Amygdala (tissue), 56 donors: ENCODE data around the gene GLOD5.

Experiments
- DNase-seq, 56 donors: peaks; one replicate each; lab custom pipeline; 2025; lab: John Stamatoyannopoulos, UW

Gene GLOD5

DNA sequence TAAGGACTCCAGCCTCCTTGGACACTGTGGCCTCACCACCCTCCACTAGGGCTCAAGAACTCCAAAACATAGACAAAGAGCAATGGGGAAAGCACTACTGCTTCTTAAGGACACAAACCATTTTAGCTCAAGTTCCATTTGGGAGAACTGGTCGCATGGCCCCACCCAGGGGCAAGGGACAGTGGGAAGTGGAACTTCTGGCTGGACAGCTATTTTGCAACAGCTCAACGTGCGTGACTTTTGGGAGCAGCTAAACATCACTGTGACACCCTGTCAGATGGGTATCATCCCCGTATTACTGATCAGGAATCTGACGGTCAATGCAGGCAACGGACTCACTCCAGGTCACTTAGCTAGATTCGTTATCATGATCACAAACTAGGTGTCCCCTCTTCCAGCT is 9.0 kb upstream of the GLOD5 start:
- DNase-seq = no peak

DNA sequence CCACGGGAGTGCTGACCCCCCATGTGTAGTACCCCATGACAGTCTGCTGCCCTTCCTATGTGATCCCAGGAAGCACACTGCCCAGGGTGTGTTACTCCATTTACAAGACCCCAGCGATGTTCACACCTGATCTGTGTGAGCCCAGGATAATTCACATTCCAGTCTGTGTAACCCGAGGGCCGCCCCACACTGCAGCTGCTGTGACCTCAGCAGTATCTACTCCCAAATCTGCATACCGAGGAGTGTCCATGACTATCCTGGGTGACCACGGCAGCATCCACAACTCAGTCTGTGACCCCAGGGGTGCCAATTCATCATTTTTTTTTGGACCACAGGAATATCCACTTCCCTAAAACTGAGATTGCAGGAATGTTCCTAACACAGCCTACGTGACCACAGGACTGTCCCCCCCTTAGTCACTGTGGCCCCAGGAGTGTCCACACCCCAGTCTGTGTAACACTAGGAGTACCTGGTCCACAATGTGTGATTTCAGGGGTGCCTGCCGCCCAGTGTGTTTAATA is 7.8 kb upstream of the GLOD5 start:
- no peak for DNase-seq

DNA sequence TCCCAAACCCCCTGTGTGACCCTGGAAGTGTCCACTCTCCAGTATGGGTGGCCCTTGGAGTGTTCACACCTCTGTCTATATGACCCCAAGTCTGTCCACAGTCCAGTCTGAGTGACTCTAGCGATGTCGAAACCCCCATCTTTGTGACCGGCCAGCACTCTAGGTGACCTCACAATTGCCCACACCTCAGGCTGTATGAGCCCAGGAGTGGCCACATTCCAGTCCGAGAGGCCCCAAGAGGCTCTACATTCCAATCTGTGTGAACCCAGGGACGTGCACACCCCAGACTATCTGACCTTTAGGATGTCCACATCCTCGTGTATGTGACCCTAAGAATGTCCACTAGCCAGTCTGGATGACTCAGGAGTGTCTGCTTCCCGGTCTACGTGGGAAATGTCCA is 7.3 kb upstream of the GLOD5 start:
- no peak for DNase-seq

DNA sequence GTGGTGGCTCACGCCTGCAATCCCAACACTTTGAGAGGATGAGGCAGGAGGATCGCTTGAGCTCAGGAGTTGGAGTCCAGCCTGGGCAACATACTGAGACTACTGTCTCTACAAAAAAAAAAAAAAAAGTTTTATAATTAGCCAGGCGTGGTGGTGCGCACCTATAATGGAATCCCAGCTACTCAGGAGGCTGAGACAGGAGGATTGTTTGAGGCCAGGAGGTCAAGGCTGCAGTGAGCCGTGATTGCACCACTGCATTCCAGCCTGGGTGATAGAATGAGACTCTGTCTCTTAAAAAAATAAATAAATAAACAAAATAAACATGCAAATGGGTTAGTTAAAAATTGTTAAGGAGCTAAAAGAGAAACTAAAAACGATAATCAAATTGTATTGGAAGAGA is 7.7 kb downstream of the GLOD5 start:
- DNase-seq = no peak

DNA sequence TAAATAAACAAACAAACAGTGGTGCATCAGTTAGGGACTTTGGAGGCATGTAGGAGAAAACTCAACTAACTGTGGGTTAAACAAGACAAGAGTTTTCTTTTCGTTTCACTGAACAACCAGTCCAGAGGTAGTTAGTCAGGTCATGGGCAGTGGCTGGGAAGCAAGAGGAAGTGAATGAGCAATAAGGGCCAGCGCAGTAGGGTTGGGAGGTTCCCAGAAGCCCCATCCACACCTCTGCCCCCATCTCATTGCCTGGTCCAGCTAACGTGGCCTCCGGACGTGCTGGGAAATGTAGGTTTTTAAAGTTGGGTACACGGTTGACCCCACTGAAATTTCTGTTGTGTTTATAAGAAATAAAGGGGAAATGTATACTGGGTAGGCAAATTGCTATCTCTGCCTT is 8.7 kb downstream of the GLOD5 start:
- no peak for DNase-seq

DNA sequence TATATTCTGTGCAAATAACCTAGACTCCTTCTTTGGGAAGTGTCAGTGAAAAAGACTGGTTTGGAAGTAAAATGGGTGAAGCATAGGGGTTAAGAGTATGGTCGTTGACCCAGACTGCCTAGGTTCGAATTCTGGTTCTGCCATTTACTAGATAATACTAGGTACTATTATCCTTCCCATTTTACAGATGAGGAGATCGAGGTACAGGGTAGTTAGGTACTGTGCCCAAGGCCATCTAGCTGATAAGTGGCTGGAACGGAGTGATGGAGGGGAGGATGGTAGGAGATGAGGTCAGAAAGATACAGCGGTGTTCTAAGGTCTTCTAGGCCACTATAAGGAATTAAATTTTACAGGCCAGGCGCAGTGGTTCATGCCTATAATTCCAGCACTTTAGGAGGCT is 11.1 kb downstream of the GLOD5 start:
- DNase-seq = no peak

DNA sequence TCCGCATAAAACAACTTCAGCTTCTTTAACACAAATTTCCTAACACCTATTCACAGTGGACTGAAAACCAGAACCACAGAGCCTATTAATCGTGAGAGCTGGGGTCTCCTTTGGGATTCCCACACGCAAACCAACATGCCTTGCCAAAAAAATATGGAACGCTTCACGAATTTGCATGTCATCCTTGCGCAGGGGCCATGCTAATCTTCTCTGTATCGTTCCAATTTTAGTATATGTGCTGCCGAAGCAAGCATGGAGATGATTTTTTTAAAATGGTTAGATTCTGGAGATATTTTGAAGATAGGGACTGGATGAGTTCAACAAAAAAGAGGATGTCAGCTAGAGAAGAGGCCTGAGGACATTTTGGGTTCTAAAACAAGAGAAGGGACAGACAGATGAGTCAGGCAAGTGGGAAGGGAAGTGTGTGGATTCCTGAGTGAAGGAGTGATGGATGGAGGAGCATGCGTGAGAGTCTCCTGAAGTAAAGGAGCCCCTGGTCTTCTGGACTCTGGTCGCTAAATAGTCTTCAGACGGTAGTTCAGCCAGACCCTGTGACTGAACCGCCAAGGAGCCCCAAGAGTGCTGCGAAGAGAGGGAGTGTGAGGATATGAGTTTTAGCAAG is 15.4 kb downstream of the GLOD5 start:
- DNase-seq = no peak

DNA sequence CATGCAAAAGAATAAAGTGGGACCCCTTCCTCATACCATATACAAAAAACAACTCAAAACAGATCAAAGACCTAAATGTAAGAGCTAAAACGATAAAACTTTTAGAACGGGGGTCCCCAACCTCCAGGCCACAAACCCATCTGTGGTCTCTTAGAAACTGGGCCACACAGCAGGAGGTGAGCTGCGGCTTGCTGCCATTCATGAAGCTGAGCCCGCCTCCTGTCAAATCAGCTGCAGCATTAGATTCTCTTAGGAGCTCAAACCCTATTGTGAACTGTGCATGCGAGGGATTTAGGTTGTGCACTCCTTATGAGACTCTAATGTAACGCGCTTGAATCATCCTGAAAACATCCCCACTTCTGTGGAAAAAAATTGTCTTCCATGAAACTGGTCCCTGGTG is 17.9 kb downstream of the GLOD5 start:
- no peak for DNase-seq

DNA sequence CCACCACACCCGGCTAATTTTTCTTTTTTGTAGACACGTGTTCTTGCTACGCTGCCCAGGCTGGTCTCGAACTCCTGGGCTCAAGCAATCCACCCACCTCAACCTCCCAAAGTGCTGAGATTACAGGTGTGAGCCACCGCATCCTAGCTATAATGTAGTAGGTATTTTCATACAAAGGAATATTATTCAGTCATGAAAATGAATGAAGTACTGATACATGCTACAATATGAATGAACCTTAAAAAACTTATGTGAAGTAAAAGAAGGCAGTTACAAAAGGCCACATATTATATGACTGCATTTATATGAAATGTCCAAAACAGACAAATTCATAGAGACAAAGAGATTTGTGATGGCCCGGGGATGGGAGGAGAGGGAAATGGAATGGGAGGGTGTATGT is 20.2 kb downstream of the GLOD5 start:
- DNase-seq = no peak

DNA sequence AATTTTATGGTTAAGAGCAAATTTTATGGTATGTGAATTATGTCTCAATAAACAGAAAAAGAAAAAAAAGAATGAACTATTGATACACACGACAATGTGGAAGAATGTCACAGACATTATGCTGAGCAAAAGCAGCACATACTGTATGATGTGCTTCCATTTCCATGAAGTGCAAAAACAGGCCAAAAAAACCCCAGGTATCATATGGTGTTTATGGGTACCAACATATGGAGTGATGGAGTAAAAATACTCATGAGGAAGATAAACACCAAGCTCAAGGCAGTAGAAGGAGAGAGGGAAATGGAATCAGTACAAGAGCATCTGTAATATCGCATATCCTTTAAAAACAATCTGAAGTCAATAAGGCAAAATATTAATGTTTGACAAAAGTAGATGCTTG is 20.7 kb downstream of the GLOD5 start:
- DNase-seq = no peak

DNA sequence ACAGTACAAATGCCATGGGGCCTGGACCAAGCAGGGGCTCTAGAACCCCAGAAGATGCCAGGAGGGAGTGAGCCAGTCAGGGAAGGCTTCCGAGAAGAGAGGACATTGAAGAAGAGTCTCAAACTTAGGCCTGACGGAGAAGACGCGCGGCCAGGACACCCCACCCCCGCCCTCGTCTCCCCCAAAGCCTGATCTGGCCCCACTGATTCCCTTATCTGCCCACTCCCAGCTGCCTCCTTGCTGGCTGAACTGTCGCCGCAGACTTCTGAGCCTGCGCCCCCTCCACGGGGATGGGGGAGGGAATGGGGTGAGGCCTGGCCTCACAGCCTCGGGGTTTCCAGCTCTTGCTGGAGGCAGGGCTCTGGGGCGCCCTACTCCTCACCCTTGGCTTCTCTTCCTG is 21.2 kb downstream of the GLOD5 start:
- no peak for DNase-seq

DNA sequence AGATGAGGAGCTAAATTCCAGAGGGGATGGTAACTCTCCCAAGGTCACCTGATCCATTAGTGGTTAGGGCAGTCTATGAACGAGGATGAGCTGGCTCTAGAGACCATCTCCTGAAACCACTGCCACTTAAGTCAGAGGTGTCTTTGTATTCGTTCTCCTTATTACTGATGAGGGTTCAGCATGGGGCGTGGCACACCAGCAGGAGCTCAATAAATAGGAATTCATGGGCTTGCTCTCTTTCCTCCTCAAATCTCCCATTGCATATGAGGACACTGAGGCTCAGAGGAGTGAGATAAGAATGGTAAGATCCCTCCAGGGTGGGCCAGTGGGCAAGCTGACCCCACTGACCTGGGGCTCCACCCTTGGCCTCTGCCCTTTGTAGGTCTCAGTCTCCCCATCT is 23.2 kb downstream of the GLOD5 start:
- DNase-seq = no peak

DNA sequence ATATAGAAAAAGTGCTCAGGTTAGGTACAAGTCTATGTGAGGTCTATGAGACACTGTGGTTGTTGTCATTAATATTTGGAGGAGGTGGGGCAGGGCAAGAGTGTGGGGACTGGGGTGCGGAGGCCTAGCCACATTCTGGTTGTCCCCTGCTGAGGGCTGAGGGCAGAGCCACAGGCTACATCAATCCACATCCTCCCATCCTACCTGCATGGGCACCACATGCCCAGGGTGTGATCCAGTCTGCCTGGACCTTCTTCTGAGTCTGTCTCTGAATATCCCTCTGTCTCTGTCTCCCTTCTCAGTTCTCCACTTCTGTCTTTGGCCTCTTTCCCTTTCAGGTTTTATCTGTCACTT is 23.6 kb downstream of the GLOD5 start:
- no peak for DNase-seq

DNA sequence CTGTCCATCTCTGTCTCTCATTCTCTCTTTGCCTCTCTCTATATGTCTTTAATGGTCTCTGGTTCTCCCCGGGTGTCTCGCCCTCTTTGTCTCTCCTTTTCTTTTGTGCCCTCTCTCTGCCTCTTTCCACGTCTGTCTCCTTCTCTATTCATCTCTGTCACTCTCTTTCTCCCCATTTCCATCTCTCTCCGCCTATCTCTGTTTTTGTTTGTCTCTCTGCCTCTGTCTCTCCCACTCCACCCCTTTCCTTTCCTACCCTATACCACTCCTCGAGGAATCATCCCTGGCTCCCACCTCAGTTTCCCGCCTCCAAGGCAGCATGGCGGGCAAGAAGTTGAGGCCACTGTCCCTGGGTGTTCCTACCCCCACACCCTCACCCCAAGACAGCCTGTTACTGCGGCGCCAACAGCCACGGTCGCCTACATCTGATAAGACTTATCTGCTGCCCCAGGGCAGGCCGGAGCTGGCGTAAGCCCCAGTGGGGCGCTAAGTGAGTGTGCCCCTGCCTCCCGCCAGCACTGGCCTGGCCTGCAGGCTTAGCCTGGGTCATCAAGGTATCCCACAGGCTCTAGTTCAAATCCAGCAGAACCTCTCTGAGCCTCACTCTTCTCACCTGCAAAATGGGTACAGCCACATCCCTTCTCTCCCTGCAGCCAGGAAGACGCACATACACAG is 24.1 kb downstream of the GLOD5 start:
- DNase-seq = no peak

DNA sequence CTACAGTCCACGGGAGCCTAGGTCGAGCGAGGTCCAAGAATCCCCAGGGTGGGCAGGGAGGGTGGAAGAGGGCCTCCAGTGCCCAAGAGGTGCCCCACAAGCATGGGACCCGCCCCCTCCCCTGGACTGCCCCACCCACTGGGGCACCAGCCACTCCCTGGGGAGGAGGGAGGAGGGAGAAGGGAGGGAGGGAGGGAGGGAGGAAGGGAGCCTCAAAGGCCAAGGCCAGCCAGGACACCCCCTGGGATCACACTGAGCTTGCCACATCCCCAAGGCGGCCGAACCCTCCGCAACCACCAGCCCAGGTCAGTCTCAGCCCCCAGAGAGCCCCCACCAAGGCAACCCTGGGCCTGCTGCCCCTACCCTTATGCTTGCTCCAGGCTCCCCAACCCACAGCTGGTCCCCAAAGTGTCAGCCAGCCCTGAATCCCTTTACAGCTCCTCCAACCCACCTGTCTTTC is 24.8 kb downstream of the GLOD5 start, which contains the start of gene GATA1:
Gene GATA1, plus strand, starts transcription at position 250 of the 460 bp plus-strand sequence. CDS start 4,520 bp downstream, outside the sequence.
- DNase-seq = no peak

DNA sequence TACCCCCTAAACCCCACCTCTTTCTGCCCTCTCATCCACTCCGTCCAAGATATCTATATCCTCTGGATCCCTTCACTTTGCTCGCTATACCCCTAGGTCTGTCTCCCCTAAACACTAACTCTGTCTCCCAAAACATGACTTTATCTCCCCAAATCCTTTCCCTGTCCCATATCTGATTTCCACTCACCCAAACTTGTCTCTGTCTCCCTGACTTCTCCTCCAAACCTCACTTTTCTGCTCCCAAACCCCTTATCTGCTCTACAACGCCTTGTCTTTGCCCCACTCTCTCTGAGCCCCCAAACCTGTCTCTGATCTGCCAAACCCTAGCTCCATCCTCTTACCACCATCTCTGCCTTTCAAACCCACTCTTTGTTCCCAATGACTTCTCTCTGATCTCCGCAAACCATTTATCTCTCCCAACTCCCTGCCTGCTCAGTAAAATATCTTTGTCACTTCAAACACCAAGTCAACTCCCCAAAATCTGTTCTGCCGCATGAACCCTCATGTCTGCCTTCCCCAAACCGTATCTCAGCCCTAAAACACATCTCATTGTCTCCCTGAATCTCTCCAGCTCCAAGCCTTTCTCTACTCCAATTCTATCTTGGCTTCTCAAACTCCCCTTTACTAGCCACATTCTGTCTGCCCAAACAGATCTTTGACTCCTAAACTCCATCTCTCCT is 25.4 kb downstream of the GLOD5 start:
- DNase-seq = no peak

DNA sequence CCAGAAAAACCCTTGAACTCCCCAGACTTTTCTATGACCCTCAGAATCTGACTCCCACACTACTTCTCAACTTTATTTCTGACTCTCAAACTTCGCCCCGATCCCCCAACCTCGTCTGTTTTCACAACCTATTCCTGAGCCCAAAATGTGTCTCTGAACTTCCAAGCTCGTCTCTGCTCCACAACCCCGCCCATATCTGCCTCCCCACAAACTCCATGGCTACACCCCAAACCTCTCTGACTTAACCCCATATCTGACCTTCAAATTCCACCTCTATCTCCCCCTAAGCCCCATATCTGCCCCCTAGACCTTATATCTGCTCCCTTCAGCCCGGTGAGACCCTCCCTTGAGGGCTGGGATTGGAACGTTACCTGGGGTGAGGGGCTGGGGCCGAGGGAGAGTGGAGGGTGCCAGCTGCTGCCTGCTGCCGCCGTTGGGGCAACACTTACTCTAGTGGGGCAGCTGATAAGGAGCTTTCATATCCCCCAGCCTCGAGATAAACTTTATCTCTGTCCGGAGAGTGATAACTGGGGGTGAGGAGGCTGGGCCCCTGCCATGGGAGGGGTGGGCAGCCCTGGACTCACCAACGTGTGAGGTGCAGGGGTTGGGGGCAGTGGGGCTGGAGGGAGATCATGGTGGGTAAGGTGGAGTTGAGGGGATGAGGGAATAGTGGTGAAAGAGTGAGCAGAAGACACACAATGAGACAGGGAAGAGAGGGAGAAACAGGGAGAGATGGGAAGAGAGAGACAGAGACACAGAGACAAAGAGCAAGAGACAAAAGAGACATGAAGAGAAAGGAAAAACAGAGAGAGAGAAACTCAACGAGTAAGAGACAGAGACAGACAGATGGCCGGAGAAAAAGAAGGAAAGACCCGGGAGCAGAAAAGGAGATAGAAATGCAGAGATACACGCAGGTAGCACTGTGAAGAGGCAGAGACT is 26.2 kb downstream of the GLOD5 start:
- DNase-seq = no peak

DNA sequence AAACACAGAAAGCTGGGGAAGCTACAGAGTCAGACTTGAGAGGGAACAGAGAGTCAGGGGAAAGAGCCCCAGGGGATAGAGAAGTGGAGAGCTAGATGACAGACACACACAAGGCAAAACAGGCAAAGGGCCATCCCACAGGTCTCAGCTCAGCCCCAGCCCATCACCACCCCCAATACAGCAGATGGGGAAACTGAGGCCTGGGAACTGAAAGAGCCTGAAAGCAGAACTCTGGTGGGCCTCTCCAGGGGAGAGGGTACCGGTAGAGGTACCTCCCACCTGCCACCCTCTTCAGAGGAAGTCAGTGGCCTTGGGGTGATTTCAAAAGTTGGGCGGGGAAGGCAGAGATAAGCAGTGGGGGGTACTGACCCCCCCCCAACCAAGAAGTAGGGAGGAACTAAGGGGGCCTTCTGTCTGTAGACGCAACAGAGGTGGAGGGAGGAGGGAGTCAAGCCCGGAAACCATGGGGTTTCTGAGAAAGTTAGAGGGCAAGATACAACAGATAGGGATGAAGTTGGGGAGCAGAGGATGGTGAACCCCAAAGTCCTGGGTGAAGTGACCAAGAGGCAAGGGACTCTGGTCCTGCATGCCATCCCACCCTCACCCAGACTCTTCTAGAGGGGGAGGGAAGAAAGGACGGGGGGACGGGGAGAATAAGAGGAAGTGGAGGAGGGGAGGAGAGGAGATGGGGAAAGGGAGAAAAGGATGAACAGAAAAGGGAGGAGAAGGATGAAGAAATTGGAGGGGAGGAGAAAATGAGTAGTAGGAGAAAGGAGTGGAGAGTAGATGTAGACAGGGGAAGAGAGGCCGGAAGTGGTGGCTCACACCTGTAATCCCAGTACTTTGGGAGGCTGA is 28.0 kb downstream of the GLOD5 start:
- DNase-seq = no peak

DNA sequence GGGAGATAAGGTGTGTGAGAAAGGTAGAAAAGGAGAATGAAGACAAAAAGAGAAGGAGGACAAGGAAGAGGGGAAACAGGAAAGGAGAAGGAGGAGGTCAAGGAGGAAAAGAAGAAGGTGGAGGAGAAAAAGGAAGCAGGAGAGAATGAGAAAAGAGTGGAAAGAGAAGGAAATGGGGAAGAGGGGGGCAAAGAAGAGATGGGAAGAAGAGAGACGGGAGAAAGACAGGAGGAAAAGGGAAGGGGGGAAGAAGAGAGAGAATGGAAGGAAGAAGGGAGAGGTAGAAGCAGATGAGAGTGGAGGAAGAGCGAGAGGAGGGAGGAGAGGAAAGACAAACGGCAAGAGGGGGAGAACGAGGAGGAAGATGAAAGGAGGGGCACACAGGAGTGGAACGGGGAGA is 28.9 kb downstream of the GLOD5 start:
- DNase-seq = no peak
